GM12872 (cell line): ENCODE measurements around the gene THOC5.

ENCODE experiments used
- CTCF ChIP-seq: IDR thresholded peaks from 3 replicates; pipeline ENCODE4 v1.5.1; 2011; ENCODE audit warnings: low read depth, mild to moderate bottlenecking, low read length, moderate library complexity; ENCODE audit not compliant: insufficient read depth

THOC5 gene

GRCh38 chr22:29580200-29580810 lies 26.7 kb upstream of the THOC5 start:
- TF ChIP-seq CTCF, result no peak

- no peak for TF ChIP-seq CTCF
These were observed 25.1 kb upstream of the THOC5 start for GRCh38 chr22:29578462-29579200.

- no peak for TF ChIP-seq CTCF
These were observed 21.3 kb upstream of the THOC5 start for GRCh38 chr22:29574762-29575450.

GRCh38 chr22:29570912-29571549 lies 17.5 kb upstream of the THOC5 start:
- no peak for TF ChIP-seq CTCF

GRCh38 chr22:29570456-29570855 lies 16.9 kb upstream of the THOC5 start:
- TF ChIP-seq CTCF, result no peak

- no peak for TF ChIP-seq CTCF
These were observed 15.6 kb upstream of the THOC5 start for GRCh38 chr22:29569011-29569678.

- no peak for TF ChIP-seq CTCF
These were observed 13.8 kb upstream of the THOC5 start for GRCh38 chr22:29567338-29567737.
